Measurements from ENCODE around the gene TMC1. TPM values are rescaled to one million over a fixed set of nuclear protein-coding genes. Genes with fewer than 3 reads are reported as not detected.

TMC1 gene
- total RNA-seq, 6 donors from 2014 or later = 0.67 TPM; not detected in 5

- TF ChIP-seq CTCF (IDR thresholded peaks at IDR 0.05) (no peak), EP300 (IDR thresholded peaks at IDR 0.05) (no peak), POLR2A (IDR thresholded peaks at IDR 0.05) (no peak), POLR2AphosphoS5 (IDR thresholded peaks at IDR 0.05) (no peak)
- Histone ChIP-seq H3K36me3 (no peaks in the 10 kb centered on the region), H3K4me1 (no peaks in the 10 kb centered on the region), H3K27me3 (no peaks in the 10 kb centered on the region), H3K27ac (no peak overlapping the region), H3K4me3 (no peak overlapping the region), H3K9me3 (no peaks in the 10 kb centered on the region)
- ATAC-seq (ENCODE audit: low FRiP score in 2 of 2) = no peak
- DNase-seq = no peak
Measured at GRCh38 chr9:72728031-72728770, 206.8 kb downstream of the TMC1 start.

GRCh38 chr9:72733895-72734294 lies 212.5 kb downstream of the TMC1 start:
- no peak overlapping the region for H3K27ac ChIP-seq
- no peaks in the 10 kb centered on the region for H3K4me1 ChIP-seq
- DNase-seq (no peak), ATAC-seq (ENCODE audit: low FRiP score in 2 of 2) (no peak)
- no peak overlapping the region for H3K4me3 ChIP-seq
- no peaks in the 10 kb centered on the region for H3K36me3 ChIP-seq
- H3K27me3 ChIP-seq = no peaks in the 10 kb centered on the region
- TF ChIP-seq POLR2A (IDR thresholded peaks at IDR 0.05) (no peak), CTCF (IDR thresholded peaks at IDR 0.05) (no peak), POLR2AphosphoS5 (IDR thresholded peaks at IDR 0.05) (no peak)
- no peaks in the 10 kb centered on the region for H3K9me3 ChIP-seq

- H3K9me3 ChIP-seq = no peaks in the 10 kb centered on the region
- H3K4me1 ChIP-seq = no peaks in the 10 kb centered on the region
- TF ChIP-seq CTCF (IDR thresholded peaks at IDR 0.05) = no peak
- TF ChIP-seq POLR2A (IDR thresholded peaks at IDR 0.05) = no peak
- TF ChIP-seq EP300 (IDR thresholded peaks at IDR 0.05) = peak in 1 of 4 donors; percentile 79
- no peak for TF ChIP-seq POLR2AphosphoS5 (IDR thresholded peaks at IDR 0.05)
- no peak overlapping the region for H3K4me3 ChIP-seq
- no peaks in the 10 kb centered on the region for H3K36me3 ChIP-seq
- peak in 1 of 2 donors; percentile 58 for ATAC-seq (ENCODE audit: low FRiP score in 2 of 2)
- DNase-seq = no peak
- no peak overlapping the region for H3K27ac ChIP-seq
- no peaks in the 10 kb centered on the region for H3K27me3 ChIP-seq
- WGBS, 2 donors = 41% methylated on average over 1 of the region's 1 CpG
Measured at GRCh38 chr9:72734631-72735030, 213.2 kb downstream of the TMC1 start.

GRCh38 chr9:72743836-72744235 lies 222.4 kb downstream of the TMC1 start:
- Histone ChIP-seq H3K27ac (no peak overlapping the region), H3K4me3 (no peak overlapping the region), H3K4me1 (no peaks in the 10 kb centered on the region), H3K27me3 (no peaks in the 10 kb centered on the region), H3K36me3 (no peaks in the 10 kb centered on the region), H3K9me3 (no peaks in the 10 kb centered on the region)
- ATAC-seq (ENCODE audit: low FRiP score in 2 of 2) (no peak), DNase-seq (no peak)
- TF ChIP-seq POLR2A (IDR thresholded peaks at IDR 0.05) (no peak), POLR2AphosphoS5 (IDR thresholded peaks at IDR 0.05) (no peak), EP300 (IDR thresholded peaks at IDR 0.05) (no peak), CTCF (IDR thresholded peaks at IDR 0.05) (no peak)
- 65 to 79% methylated on average over 4 of the region's 4 CpGs for WGBS, 2 donors

GRCh38 chr9:72749276-72749675 lies 227.9 kb downstream of the TMC1 start:
- ATAC-seq (ENCODE audit: low FRiP score in 2 of 2) = no peak
- H3K36me3 ChIP-seq = no peaks in the 10 kb centered on the region
- TF ChIP-seq CTCF (IDR thresholded peaks at IDR 0.05) (no peak), POLR2AphosphoS5 (IDR thresholded peaks at IDR 0.05) (no peak), POLR2A (IDR thresholded peaks at IDR 0.05) (no peak), EP300 (IDR thresholded peaks at IDR 0.05) (no peak)
- WGBS, 2 donors = 90 to 92% methylated on average over 5 of the region's 5 CpGs
- H3K27me3 ChIP-seq = no peaks in the 10 kb centered on the region
- no peak overlapping the region for H3K4me3 ChIP-seq
- H3K9me3 ChIP-seq = no peaks in the 10 kb centered on the region
- no peak overlapping the region for H3K27ac ChIP-seq
- no peak for DNase-seq
- no peaks in the 10 kb centered on the region for H3K4me1 ChIP-seq

Measured in upper lobe of left lung (tissue), 6 donors.